T-helper 17 cell (primary cell): ENCODE data around the gene CCNH. TPM values are rescaled to one million over a fixed set of nuclear protein-coding genes. Genes with fewer than 3 reads are reported as not detected.

ENCODE experiments used
- ATAC-seq: fragments of 150-1000 bp; cut with Tn5 transposase; 2 replicates; pipeline ENCODE4 v1.10.0; 2021; ENCODE audit warnings: mild to moderate bottlenecking, moderate library complexity
- DNase-seq, 3 donors: peaks; one replicate each; pipeline versions ENCODE4 v3.0.0 to v3.0.0-alpha.2; 2020 to 2021
- H3K9me3 ChIP-seq: one replicate; pipeline ENCODE4 v1.7.0; 2013; ENCODE audit warnings: low read length, mild to moderate bottlenecking; ENCODE audit not compliant: control insufficient read depth, poor library complexity, severe bottlenecking
- H3K27ac Mint-ChIP-seq: one replicate; pipeline ENCODE4 v1.8.0; 2022; ENCODE audit warnings: mild to moderate bottlenecking, moderate library complexity, mixed read lengths
- H3K27me3 Mint-ChIP-seq: one replicate; pipeline ENCODE4 v1.8.0; 2022; ENCODE audit warnings: mixed read lengths
- H3K36me3 Mint-ChIP-seq: one replicate; pipeline ENCODE4 v1.8.0; 2022; ENCODE audit warnings: low read depth, mixed read lengths
- H3K4me1 Mint-ChIP-seq: one replicate; pipeline ENCODE4 v1.8.0; 2022; ENCODE audit warnings: mild to moderate bottlenecking, mixed read lengths
- H3K4me3 Mint-ChIP-seq: one replicate; pipeline ENCODE4 v1.8.0; 2022; ENCODE audit warnings: mild to moderate bottlenecking, moderate library complexity, mixed read lengths
- total RNA-seq, 4 donors: library from RNA in 2 of 4; stranded (reverse) in 2 of 4; gene quantifications; one replicate each; pipeline ENCODE4 v1.2.3 and lab custom pipeline; 2022 to 2026

CCNH gene
- total RNA-seq, 2 donors from 2014 or later, result 294 to 337 TPM

- Mint-ChIP-seq H3K4me3 (peak overlapping the region; percentile 56), H3K27me3 (no peaks in the 10 kb centered on the region), H3K27ac (peak overlapping the region; percentile 54), H3K36me3 (peaks cover 5% of the 10 kb centered on the region), H3K4me1 (peaks cover 27% of the 10 kb centered on the region)
- ATAC-seq, result no peak
- DNase-seq, result no peak
- no peaks in the 10 kb centered on the region for H3K9me3 ChIP-seq
These were observed 13.6 kb downstream of the CCNH start for GRCh38 chr5:87398981-87399614.

- no peak for ATAC-seq
- no peaks in the 10 kb centered on the region for H3K9me3 ChIP-seq
- Mint-ChIP-seq H3K36me3 (peaks cover 5% of the 10 kb centered on the region), H3K4me3 (no peak overlapping the region), H3K27ac (no peak overlapping the region), H3K4me1 (peaks cover 27% of the 10 kb centered on the region), H3K27me3 (no peaks in the 10 kb centered on the region)
- DNase-seq, result no peak
These were observed 18.1 kb downstream of the CCNH start for GRCh38 chr5:87394411-87395165.

GRCh38 chr5:87393331-87393730 is 19.4 kb downstream of the CCNH start:
- H3K9me3 ChIP-seq, result no peaks in the 10 kb centered on the region
- Mint-ChIP-seq H3K4me1 (peaks cover 28% of the 10 kb centered on the region), H3K36me3 (peaks cover 5% of the 10 kb centered on the region), H3K27ac (no peak overlapping the region), H3K27me3 (no peaks in the 10 kb centered on the region), H3K4me3 (no peak overlapping the region)
- no peak for ATAC-seq
- DNase-seq, result no peak

GRCh38 chr5:87392801-87393200 is 19.9 kb downstream of the CCNH start:
- peaks cover 5% of the 10 kb centered on the region for H3K36me3 Mint-ChIP-seq
- ATAC-seq, result no peak

GRCh38 chr5:87392170-87392569 is 20.6 kb downstream of the CCNH start:
- H3K27me3 Mint-ChIP-seq, result no peaks in the 10 kb centered on the region
- no peak for DNase-seq
- no peak for ATAC-seq
- H3K27ac Mint-ChIP-seq, result peak overlapping the region; percentile 87
- no peaks in the 10 kb centered on the region for H3K9me3 ChIP-seq
- H3K36me3 Mint-ChIP-seq, result peaks cover 6% of the 10 kb centered on the region
- peaks cover 29% of the 10 kb centered on the region for H3K4me1 Mint-ChIP-seq
- H3K4me3 Mint-ChIP-seq, result no peak overlapping the region

More at GRCh38 chr5:87392801-87393200, 19.9 kb downstream of the CCNH start:
- H3K9me3 ChIP-seq, result no peaks in the 10 kb centered on the region
- no peaks in the 10 kb centered on the region for H3K27me3 Mint-ChIP-seq
- H3K27ac Mint-ChIP-seq, result peak overlapping the region; percentile 87
- peaks cover 31% of the 10 kb centered on the region for H3K4me1 Mint-ChIP-seq
- no peak for DNase-seq
- no peak overlapping the region for H3K4me3 Mint-ChIP-seq

- no peaks in the 10 kb centered on the region for H3K9me3 ChIP-seq
- H3K4me3 Mint-ChIP-seq, result no peak overlapping the region
- no peaks in the 10 kb centered on the region for H3K27me3 Mint-ChIP-seq
- peaks cover 28% of the 10 kb centered on the region for H3K4me1 Mint-ChIP-seq
- DNase-seq, result no peak
- no peak for ATAC-seq
- H3K27ac Mint-ChIP-seq, result peak overlapping the region; percentile 56
- peaks cover 8% of the 10 kb centered on the region for H3K36me3 Mint-ChIP-seq
These were observed 22.0 kb downstream of the CCNH start for GRCh38 chr5:87390576-87391199.

- peak overlapping the region; percentile 21 for H3K4me3 Mint-ChIP-seq
- ATAC-seq (peak; percentile 3), DNase-seq (no peak)
- H3K36me3 Mint-ChIP-seq, result peaks cover 6% of the 10 kb centered on the region
- no peaks in the 10 kb centered on the region for H3K27me3 Mint-ChIP-seq
- H3K4me1 Mint-ChIP-seq, result peaks cover 24% of the 10 kb centered on the region
- peak overlapping the region; percentile 56 for H3K27ac Mint-ChIP-seq
- H3K9me3 ChIP-seq, result no peaks in the 10 kb centered on the region
These were observed 22.7 kb downstream of the CCNH start for GRCh38 chr5:87390075-87390474.

GRCh38 chr5:87389296-87390034 is 23.3 kb downstream of the CCNH start:
- H3K27me3 Mint-ChIP-seq, result no peaks in the 10 kb centered on the region
- peak overlapping the region; percentile 21 for H3K4me3 Mint-ChIP-seq
- ATAC-seq, result peak; percentile 4
- peaks cover 6% of the 10 kb centered on the region for H3K36me3 Mint-ChIP-seq
- peak overlapping the region; percentile 56 for H3K27ac Mint-ChIP-seq
- DNase-seq, result no peak
- H3K4me1 Mint-ChIP-seq, result peaks cover 22% of the 10 kb centered on the region
- H3K9me3 ChIP-seq, result no peaks in the 10 kb centered on the region

GRCh38 chr5:87388129-87388528 is 24.6 kb downstream of the CCNH start:
- peaks cover 25% of the 10 kb centered on the region for H3K4me1 Mint-ChIP-seq
- peaks cover 9% of the 10 kb centered on the region for H3K36me3 Mint-ChIP-seq
- DNase-seq, result no peak
- no peaks in the 10 kb centered on the region for H3K9me3 ChIP-seq
- H3K4me3 Mint-ChIP-seq, result peak overlapping the region; percentile 50
- H3K27ac Mint-ChIP-seq, result peak overlapping the region; percentile 79
- ATAC-seq, result no peak
- no peaks in the 10 kb centered on the region for H3K27me3 Mint-ChIP-seq

- Mint-ChIP-seq H3K27ac (peak overlapping the region; percentile 79), H3K27me3 (no peaks in the 10 kb centered on the region), H3K4me3 (peak overlapping the region; percentile 39), H3K36me3 (peaks cover 5% of the 10 kb centered on the region), H3K4me1 (peaks cover 21% of the 10 kb centered on the region)
- no peaks in the 10 kb centered on the region for H3K9me3 ChIP-seq
- DNase-seq (no peak), ATAC-seq (no peak)
These were observed 26.9 kb downstream of the CCNH start for GRCh38 chr5:87385802-87386201.

- H3K4me3 Mint-ChIP-seq, result no peak overlapping the region
- no peaks in the 10 kb centered on the region for H3K27me3 Mint-ChIP-seq
- peak overlapping the region; percentile 73 for H3K27ac Mint-ChIP-seq
- ATAC-seq, result no peak
- no peak for DNase-seq
- H3K4me1 Mint-ChIP-seq, result peaks cover 19% of the 10 kb centered on the region
- H3K36me3 Mint-ChIP-seq, result peaks cover 5% of the 10 kb centered on the region
- no peaks in the 10 kb centered on the region for H3K9me3 ChIP-seq
These were observed 29.5 kb downstream of the CCNH start for GRCh38 chr5:87383216-87383615.

GRCh38 chr5:87382224-87382623 is 30.5 kb downstream of the CCNH start:
- Mint-ChIP-seq H3K27me3 (no peaks in the 10 kb centered on the region), H3K4me3 (no peak overlapping the region), H3K4me1 (peaks cover 16% of the 10 kb centered on the region), H3K27ac (peak overlapping the region; percentile 45), H3K36me3 (peaks cover 5% of the 10 kb centered on the region)
- H3K9me3 ChIP-seq, result no peaks in the 10 kb centered on the region
- ATAC-seq, result no peak
- no peak for DNase-seq

- no peak for DNase-seq
- peak overlapping the region; percentile 60 for H3K27ac Mint-ChIP-seq
- no peaks in the 10 kb centered on the region for H3K9me3 ChIP-seq
- no peak overlapping the region for H3K4me3 Mint-ChIP-seq
- no peaks in the 10 kb centered on the region for H3K27me3 Mint-ChIP-seq
- ATAC-seq, result no peak
- peaks cover 7% of the 10 kb centered on the region for H3K4me1 Mint-ChIP-seq
- peaks cover 4% of the 10 kb centered on the region for H3K36me3 Mint-ChIP-seq
These were observed 40.0 kb downstream of the CCNH start for GRCh38 chr5:87372705-87373104.
